ENCODE data around the gene PCGF3. TPM values are rescaled to one million over a fixed set of nuclear protein-coding genes. Genes with fewer than 3 reads are reported as not detected.
"Not testable (repeated sequence)": the region's sequence is repeated elsewhere in the genome, so short reads cannot be mapped to it uniquely, and the experiment has no call there.

PCGF3 gene
- total RNA-seq, 1 donor from 2014 or later: 34.7 TPM

- DNase-seq (ENCODE audit: low spot score): no peak
These were observed 17.3 kb downstream of the PCGF3 start for GRCh38 chr4:722851-723360.

- DNase-seq (ENCODE audit: low spot score): no peak
These were observed 18.3 kb downstream of the PCGF3 start for GRCh38 chr4:723751-724530.

GRCh38 chr4:725391-726234 lies 20.0 kb downstream of the PCGF3 start:
- no peak for DNase-seq (ENCODE audit: low spot score)

GRCh38 chr4:726235-726787 lies 20.7 kb downstream of the PCGF3 start:
- no peak for DNase-seq (ENCODE audit: low spot score)

GRCh38 chr4:726838-727237 lies 21.2 kb downstream of the PCGF3 start:
- DNase-seq (ENCODE audit: low spot score): no peak

GRCh38 chr4:727576-727975 lies 21.9 kb downstream of the PCGF3 start:
- no peak for DNase-seq (ENCODE audit: low spot score)

- no peak for DNase-seq (ENCODE audit: low spot score)
These were observed 24.0 kb downstream of the PCGF3 start for GRCh38 chr4:729336-730315.

- DNase-seq (ENCODE audit: low spot score): no peak
These were observed 24.9 kb downstream of the PCGF3 start for GRCh38 chr4:730511-730910.

GRCh38 chr4:730946-731904 lies 25.6 kb downstream of the PCGF3 start:
- DNase-seq (ENCODE audit: low spot score): not testable (repeated sequence)

- not testable (repeated sequence) for DNase-seq (ENCODE audit: low spot score)
These were observed 26.3 kb downstream of the PCGF3 start for GRCh38 chr4:731954-732353.

- no peak for DNase-seq (ENCODE audit: low spot score)
These were observed 26.9 kb downstream of the PCGF3 start for GRCh38 chr4:732486-732885.

GRCh38 chr4:732911-733630 lies 27.4 kb downstream of the PCGF3 start:
- no peak for DNase-seq (ENCODE audit: low spot score)

- no peak for DNase-seq (ENCODE audit: low spot score)
These were observed 28.0 kb downstream of the PCGF3 start for GRCh38 chr4:733631-733980.

- DNase-seq (ENCODE audit: low spot score): no peak
These were observed 28.4 kb downstream of the PCGF3 start for GRCh38 chr4:734075-734474.

GRCh38 chr4:734951-735350 lies 29.3 kb downstream of the PCGF3 start:
- no peak for DNase-seq (ENCODE audit: low spot score)

- no peak for DNase-seq (ENCODE audit: low spot score)
These were observed 30.0 kb downstream of the PCGF3 start for GRCh38 chr4:735583-735982.

- DNase-seq (ENCODE audit: low spot score): not testable (repeated sequence)
These were observed 30.9 kb downstream of the PCGF3 start for GRCh38 chr4:736561-736960.

- no peak for DNase-seq (ENCODE audit: low spot score)
These were observed 33.2 kb downstream of the PCGF3 start for GRCh38 chr4:738781-739280.

- no peak for DNase-seq (ENCODE audit: low spot score)
These were observed 33.9 kb downstream of the PCGF3 start for GRCh38 chr4:739569-739968.
